HG03139 (cell line): ENCODE results near the gene TRAF3IP3.
A peak's percentile ranks its signal among the peaks of the same experiment; 100 is the strongest.

Experiments used
- ATAC-seq: cut with Tn5 transposase; IDR thresholded peaks from one replicate; pipeline ENCODE4 v1.9.1; 2021; ENCODE audit not compliant: unreplicated experiment

Gene TRAF3IP3

GRCh38 chr1:209736490-209737117 is 19.2 kb upstream of the TRAF3IP3 start:
- no peak for ATAC-seq

GRCh38 chr1:209737118-209737505 is 18.7 kb upstream of the TRAF3IP3 start:
- ATAC-seq = no peak

- no peak for ATAC-seq
These were observed 17.6 kb upstream of the TRAF3IP3 start for GRCh38 chr1:209738270-209738669.

- ATAC-seq = no peak
These were observed 14.7 kb upstream of the TRAF3IP3 start for GRCh38 chr1:209741193-209741592.

- no peak for ATAC-seq
These were observed 14.0 kb upstream of the TRAF3IP3 start for GRCh38 chr1:209741889-209742288.

- no peak for ATAC-seq
These were observed 13.3 kb upstream of the TRAF3IP3 start for GRCh38 chr1:209742409-209743144.

- ATAC-seq = no peak
These were observed 12.7 kb upstream of the TRAF3IP3 start for GRCh38 chr1:209743145-209743482.

GRCh38 chr1:209746451-209747165 is 9.2 kb upstream of the TRAF3IP3 start:
- no peak for ATAC-seq

- ATAC-seq = peak; percentile 74
These were observed 8.1 kb upstream of the TRAF3IP3 start for GRCh38 chr1:209747580-209748262.

GRCh38 chr1:209748620-209749019 is 7.2 kb upstream of the TRAF3IP3 start:
- ATAC-seq = no peak

- ATAC-seq = no peak
These were observed 6.6 kb upstream of the TRAF3IP3 start for GRCh38 chr1:209749205-209749604.

GRCh38 chr1:209749670-209750323 is 6.1 kb upstream of the TRAF3IP3 start:
- ATAC-seq = no peak

GRCh38 chr1:209751627-209752231 is 4.1 kb upstream of the TRAF3IP3 start:
- peak; percentile 35 for ATAC-seq

GRCh38 chr1:209752890-209753289 is 3.0 kb upstream of the TRAF3IP3 start:
- no peak for ATAC-seq

- no peak for ATAC-seq
These were observed 597 bp upstream of the TRAF3IP3 start for GRCh38 chr1:209755256-209755655.

GRCh38 chr1:209756615-209757445 is 977 bp downstream of the TRAF3IP3 start:
- no peak for ATAC-seq

GRCh38 chr1:209758400-209758799 is 2.5 kb downstream of the TRAF3IP3 start:
- no peak for ATAC-seq

GRCh38 chr1:209759829-209760359 is 4.0 kb downstream of the TRAF3IP3 start:
- ATAC-seq = no peak

- ATAC-seq = no peak
These were observed 5.3 kb downstream of the TRAF3IP3 start for GRCh38 chr1:209761011-209761635.
